Measurements from ENCODE around the gene GLIS1.

DNA sequence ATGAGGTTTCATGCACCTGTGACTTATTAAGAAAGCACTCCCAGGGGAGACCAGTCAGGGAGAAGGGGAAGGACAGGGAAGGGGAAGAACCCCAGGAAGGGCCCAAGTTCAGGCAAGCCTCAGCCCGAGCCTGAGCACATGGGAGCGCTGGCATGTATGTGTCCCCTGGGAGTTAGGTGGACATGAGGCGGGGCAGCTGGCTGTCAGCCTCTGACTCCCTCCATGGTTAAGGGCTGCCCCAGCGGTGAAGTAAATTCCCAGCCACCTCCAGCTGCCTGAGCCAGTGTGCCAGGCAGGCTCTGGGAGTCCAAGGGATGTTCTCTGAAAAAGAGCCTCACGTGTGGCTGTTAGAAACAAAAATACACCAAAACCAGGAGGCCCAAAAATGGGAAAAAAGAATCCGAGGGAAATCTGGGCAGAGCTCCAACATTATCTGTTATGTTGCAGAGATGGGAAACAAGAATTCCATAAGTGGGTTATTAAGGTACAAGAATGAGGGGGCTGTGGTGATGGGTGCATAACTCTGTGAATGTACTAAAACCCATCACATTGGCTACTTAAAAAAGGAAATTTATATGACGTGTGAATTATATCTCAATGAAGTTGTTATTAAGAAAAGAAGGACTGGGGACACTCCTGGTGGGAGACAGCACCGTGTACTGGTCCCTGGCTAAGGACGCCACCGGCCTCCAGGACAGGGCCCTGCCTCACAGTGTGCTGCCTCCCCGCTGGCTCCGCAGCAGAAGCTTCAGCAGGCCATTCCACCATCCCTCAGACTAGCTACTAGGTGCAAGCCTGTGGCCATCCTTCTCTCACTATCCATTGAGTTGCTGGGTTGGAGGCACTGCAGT lies 261.1 kb downstream of the GLIS1 start:
- TF ChIP-seq, protein P1, sequence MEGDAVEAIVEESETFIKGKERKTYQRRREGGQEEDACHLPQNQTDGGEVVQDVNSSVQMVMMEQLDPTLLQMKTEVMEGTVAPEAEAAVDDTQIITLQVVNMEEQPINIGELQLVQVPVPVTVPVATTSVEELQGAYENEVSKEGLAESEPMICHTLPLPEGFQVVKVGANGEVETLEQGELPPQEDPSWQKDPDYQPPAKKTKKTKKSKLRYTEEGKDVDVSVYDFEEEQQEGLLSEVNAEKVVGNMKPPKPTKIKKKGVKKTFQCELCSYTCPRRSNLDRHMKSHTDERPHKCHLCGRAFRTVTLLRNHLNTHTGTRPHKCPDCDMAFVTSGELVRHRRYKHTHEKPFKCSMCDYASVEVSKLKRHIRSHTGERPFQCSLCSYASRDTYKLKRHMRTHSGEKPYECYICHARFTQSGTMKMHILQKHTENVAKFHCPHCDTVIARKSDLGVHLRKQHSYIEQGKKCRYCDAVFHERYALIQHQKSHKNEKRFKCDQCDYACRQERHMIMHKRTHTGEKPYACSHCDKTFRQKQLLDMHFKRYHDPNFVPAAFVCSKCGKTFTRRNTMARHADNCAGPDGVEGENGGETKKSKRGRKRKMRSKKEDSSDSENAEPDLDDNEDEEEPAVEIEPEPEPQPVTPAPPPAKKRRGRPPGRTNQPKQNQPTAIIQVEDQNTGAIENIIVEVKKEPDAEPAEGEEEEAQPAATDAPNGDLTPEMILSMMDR (conservative IDR thresholded peaks at IDR 0.05; ENCODE audit: low read depth, low read length) = no peak
- TF ChIP-seq EZH2phosphoT487 (IDR thresholded peaks at IDR 0.05; ENCODE audit: borderline replicate concordance, low read length) (no peak), EZH2 (IDR thresholded peaks at IDR 0.05; ENCODE audit: low read length, unreplicated experiment) (no peak)
